HG02852 (cell line): Measurements from ENCODE around the gene PWWP2B.

Experiments used
- ATAC-seq: cut with Tn5 transposase; IDR thresholded peaks from one replicate; pipeline ENCODE4 v1.9.1; 2021; ENCODE audit warnings: mild to moderate bottlenecking, moderate library complexity; ENCODE audit not compliant: unreplicated experiment

PWWP2B gene

GRCh38 chr10:132465193-132465888, 68.3 kb downstream of the PWWP2B start:
- ATAC-seq = no peak

- no peak for ATAC-seq
Measured at GRCh38 chr10:132465889-132466519, 69.0 kb downstream of the PWWP2B start.

- no peak for ATAC-seq
Measured at GRCh38 chr10:132466520-132467463, 69.8 kb downstream of the PWWP2B start.
